Osteoblast (primary cell): ENCODE results near the gene RNF14. TPM values are rescaled to one million over a fixed set of nuclear protein-coding genes. Genes with fewer than 3 reads are reported as not detected.

Experiments
- DNase-seq: peaks from one replicate; pipeline ENCODE4 v3.0.0; 2011; ENCODE audit warnings: low spot score, mixed read lengths; ENCODE audit not compliant: insufficient read length; ENCODE audit errors: missing footprints
- H2AFZ ChIP-seq: 2 replicates; pipeline ENCODE4 v1.6.0; 2011; ENCODE audit warnings: mild to moderate bottlenecking, low read length
- H3K27ac ChIP-seq: 2 replicates; pipeline ENCODE4 v1.5.1; 2011; ENCODE audit warnings: mild to moderate bottlenecking, low read depth, low read length, moderate library complexity
- H3K27me3 ChIP-seq: 2 replicates; pipeline ENCODE4 v1.6.0; 2012; ENCODE audit warnings: mild to moderate bottlenecking, control low read depth, inconsistent platforms, low read length, moderate library complexity; ENCODE audit not compliant: insufficient read depth
- H3K36me3 ChIP-seq: 2 replicates; pipeline ENCODE4 v1.5.1; 2011; ENCODE audit warnings: mild to moderate bottlenecking, low read length, control low read depth, moderate library complexity; ENCODE audit not compliant: insufficient read depth
- H3K4me1 ChIP-seq: 2 replicates; pipeline ENCODE4 v1.5.1; 2011; ENCODE audit warnings: mild to moderate bottlenecking, low read length, control low read depth, moderate library complexity; ENCODE audit not compliant: insufficient read depth
- H3K4me2 ChIP-seq: 2 replicates; pipeline ENCODE4 v1.6.0; 2011; ENCODE audit warnings: mild to moderate bottlenecking, low read length; ENCODE audit not compliant: insufficient read depth
- H3K4me3 ChIP-seq: fragments of 200-600 bp; sonication (generic); 3 replicates; pipeline ENCODE4 v1.5.1; 2012; ENCODE audit warnings: mild to moderate bottlenecking, low read length, inconsistent platforms; ENCODE audit not compliant: insufficient read depth
- H3K79me2 ChIP-seq: 2 replicates; pipeline ENCODE4 v1.6.0; 2012; ENCODE audit warnings: mild to moderate bottlenecking, low read length, control low read depth, inconsistent platforms; ENCODE audit not compliant: insufficient read depth
- H3K9me3 ChIP-seq: 2 replicates; pipeline ENCODE4 v1.5.1; 2011; ENCODE audit warnings: low read depth, low read length, control low read depth
- H4K20me1 ChIP-seq: 2 replicates; pipeline ENCODE4 v1.6.0; 2012; ENCODE audit warnings: mild to moderate bottlenecking, low read length, control low read depth; ENCODE audit not compliant: insufficient read depth
- total RNA-seq: library from RNA; depleted of rRNA; stranded (reverse); fragments of >200 nt; gene quantifications from 2 replicates; pipeline ENCODE4 v1.2.3, GENCODE V29; 2012
- TF ChIP-seq, protein P1 (sequence below): IDR thresholded peaks from 2 replicates; pipeline ENCODE4 v1.5.1; 2011; ENCODE audit warnings: mild to moderate bottlenecking, low read depth, low read length, moderate library complexity; ENCODE audit errors: extremely low read depth

Gene RNF14
- total RNA-seq, 1 donor = 90.8 TPM

DNA sequence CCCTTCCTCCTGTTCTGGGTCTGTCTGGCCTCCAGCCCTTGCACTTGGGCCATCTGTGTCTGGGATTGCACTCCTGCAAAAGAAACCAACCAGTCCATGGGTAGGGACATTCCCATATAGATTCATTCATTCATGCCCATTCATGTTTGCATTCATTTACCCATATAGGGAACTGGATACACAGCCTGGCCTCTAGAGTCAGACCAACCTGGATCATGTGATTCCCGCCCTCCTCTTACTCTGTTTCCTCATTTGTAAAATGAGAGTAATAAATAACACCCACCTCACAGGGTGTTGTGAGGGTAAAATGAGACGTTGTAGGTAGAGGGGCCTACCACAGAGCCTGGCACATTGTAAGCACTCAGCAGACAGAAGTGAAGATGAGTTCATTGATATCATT, 19.4 kb upstream of the RNF14 start:
- H3K27ac ChIP-seq = no peak overlapping the region
- no peaks in the 10 kb centered on the region for H3K79me2 ChIP-seq
- H3K4me3 ChIP-seq = no peak overlapping the region

DNA sequence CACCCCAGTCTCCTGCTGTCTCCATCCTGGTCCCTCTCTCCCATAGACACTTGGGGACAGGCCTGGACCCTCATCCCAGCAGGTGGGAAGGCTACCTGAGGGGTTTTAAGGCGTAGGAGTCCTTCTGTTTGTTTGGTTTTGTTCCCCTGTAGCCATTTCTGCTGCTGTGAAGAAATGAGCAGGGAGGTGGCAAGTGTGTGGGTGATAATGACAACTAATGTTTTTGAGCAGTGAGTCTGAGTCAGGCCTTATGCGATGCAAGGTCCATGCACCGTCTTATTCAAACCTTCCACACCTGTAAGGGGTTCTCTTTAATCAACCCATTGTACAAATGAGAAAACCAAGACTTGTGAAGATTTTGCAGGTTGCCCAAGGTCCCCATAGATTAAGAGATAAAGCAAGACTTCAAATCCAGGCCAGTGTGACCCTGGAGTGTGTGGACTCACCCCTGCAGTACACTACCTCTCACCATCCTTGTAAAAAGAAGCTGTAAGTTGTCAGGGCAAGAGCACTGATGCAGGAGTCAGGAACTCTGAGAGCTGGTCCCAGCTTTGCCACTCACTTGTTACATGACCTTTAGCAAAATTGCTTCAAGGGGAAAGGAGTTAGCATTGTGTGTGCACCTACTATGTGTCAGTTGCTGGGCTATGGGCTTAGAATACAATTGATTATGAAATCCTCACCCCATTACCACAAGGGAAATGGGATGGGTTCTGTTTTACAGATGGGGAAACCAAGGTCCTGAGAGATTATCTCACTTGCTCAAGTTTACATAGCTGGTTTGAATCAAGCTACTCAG, 18.5 kb upstream of the RNF14 start:
- no peaks in the 10 kb centered on the region for H3K9me3 ChIP-seq
- H2AFZ ChIP-seq = no peak overlapping the region
- no peak overlapping the region for H3K4me2 ChIP-seq
- no peak for DNase-seq
- H3K4me1 ChIP-seq = no peaks in the 10 kb centered on the region
- H3K36me3 ChIP-seq = no peaks in the 10 kb centered on the region
- H3K79me2 ChIP-seq = no peaks in the 10 kb centered on the region
- no peak overlapping the region for H3K27ac ChIP-seq
- H3K27me3 ChIP-seq = peaks cover 5% of the 10 kb centered on the region
- TF ChIP-seq, protein P1, sequence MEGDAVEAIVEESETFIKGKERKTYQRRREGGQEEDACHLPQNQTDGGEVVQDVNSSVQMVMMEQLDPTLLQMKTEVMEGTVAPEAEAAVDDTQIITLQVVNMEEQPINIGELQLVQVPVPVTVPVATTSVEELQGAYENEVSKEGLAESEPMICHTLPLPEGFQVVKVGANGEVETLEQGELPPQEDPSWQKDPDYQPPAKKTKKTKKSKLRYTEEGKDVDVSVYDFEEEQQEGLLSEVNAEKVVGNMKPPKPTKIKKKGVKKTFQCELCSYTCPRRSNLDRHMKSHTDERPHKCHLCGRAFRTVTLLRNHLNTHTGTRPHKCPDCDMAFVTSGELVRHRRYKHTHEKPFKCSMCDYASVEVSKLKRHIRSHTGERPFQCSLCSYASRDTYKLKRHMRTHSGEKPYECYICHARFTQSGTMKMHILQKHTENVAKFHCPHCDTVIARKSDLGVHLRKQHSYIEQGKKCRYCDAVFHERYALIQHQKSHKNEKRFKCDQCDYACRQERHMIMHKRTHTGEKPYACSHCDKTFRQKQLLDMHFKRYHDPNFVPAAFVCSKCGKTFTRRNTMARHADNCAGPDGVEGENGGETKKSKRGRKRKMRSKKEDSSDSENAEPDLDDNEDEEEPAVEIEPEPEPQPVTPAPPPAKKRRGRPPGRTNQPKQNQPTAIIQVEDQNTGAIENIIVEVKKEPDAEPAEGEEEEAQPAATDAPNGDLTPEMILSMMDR = no peak
- H4K20me1 ChIP-seq = no peaks in the 10 kb centered on the region
- H3K4me3 ChIP-seq = no peak overlapping the region

More for the DNA sequence above, 19.4 kb upstream of the RNF14 start:
- TF ChIP-seq, protein P1 = no peak
- no peaks in the 10 kb centered on the region for H3K4me1 ChIP-seq
- H3K4me2 ChIP-seq = no peak overlapping the region
- no peaks in the 10 kb centered on the region for H3K36me3 ChIP-seq
- no peak for DNase-seq
- H4K20me1 ChIP-seq = no peaks in the 10 kb centered on the region
- peaks cover 8% of the 10 kb centered on the region for H3K27me3 ChIP-seq
- H3K9me3 ChIP-seq = no peaks in the 10 kb centered on the region
- no peak overlapping the region for H2AFZ ChIP-seq

DNA sequence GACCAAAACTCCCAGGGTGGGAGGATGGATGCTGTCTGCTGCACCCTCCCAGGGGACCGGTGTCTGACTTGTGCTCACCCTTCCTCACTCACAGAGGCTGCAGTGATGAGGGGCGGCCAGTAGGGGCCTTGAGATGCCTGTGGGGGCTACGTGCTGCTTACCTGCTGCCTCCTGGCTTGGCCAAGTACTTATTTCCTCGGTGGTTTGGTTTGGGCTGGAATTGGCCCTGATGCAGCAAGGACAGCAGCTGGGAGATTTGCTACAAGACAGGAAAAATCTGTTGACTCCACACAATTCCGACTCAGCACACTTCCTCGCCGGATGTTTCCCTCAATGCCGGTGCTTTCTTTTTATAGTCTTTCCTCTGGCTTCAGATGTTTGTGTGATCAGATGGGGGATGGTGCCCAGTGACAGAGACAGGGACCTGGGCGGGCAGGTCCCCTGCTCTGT, 17.5 kb upstream of the RNF14 start:
- Histone ChIP-seq H3K4me2 (no peak overlapping the region), H2AFZ (no peak overlapping the region), H3K27ac (no peak overlapping the region), H3K79me2 (no peaks in the 10 kb centered on the region), H3K9me3 (no peaks in the 10 kb centered on the region), H3K27me3 (peaks cover 5% of the 10 kb centered on the region), H3K36me3 (no peaks in the 10 kb centered on the region), H3K4me3 (no peak overlapping the region), H3K4me1 (no peaks in the 10 kb centered on the region), H4K20me1 (no peaks in the 10 kb centered on the region)
- DNase-seq = no peak
- TF ChIP-seq, protein P1 = peak; percentile 31

DNA sequence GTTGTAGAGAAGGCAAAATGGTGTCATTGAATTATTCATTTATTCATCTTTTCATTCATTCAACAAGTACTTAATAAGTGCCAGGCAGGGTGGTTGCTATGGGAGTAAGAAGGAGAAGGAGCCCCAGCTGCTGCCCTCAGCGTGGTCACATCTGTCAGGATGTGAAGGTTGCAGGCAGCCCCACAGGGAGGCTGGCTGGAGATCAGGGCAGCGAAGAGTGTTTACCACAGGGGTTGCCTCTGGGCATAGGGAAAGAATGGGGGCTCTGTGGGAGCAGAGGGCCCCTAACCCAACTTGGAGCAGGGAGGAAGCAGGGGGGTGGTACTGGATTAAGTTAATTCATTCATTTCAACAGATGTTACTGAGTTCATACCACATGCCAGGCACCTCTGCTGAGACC, 16.9 kb upstream of the RNF14 start:
- H3K27ac ChIP-seq = no peak overlapping the region
- H3K4me3 ChIP-seq = no peak overlapping the region
- no peaks in the 10 kb centered on the region for H3K79me2 ChIP-seq
- DNase-seq = no peak
- H2AFZ ChIP-seq = no peak overlapping the region
- no peaks in the 10 kb centered on the region for H3K4me1 ChIP-seq
- H4K20me1 ChIP-seq = no peaks in the 10 kb centered on the region
- TF ChIP-seq, protein P1 = no peak
- H3K9me3 ChIP-seq = no peaks in the 10 kb centered on the region
- no peaks in the 10 kb centered on the region for H3K36me3 ChIP-seq
- no peak overlapping the region for H3K4me2 ChIP-seq
- peaks cover 5% of the 10 kb centered on the region for H3K27me3 ChIP-seq
